ENCODE measurements around the gene G3BP2.
"Not testable (repeated sequence)": the region's sequence is repeated elsewhere in the genome, so short reads cannot be mapped to it uniquely, and the experiment has no call there.

Gene G3BP2

DNA sequence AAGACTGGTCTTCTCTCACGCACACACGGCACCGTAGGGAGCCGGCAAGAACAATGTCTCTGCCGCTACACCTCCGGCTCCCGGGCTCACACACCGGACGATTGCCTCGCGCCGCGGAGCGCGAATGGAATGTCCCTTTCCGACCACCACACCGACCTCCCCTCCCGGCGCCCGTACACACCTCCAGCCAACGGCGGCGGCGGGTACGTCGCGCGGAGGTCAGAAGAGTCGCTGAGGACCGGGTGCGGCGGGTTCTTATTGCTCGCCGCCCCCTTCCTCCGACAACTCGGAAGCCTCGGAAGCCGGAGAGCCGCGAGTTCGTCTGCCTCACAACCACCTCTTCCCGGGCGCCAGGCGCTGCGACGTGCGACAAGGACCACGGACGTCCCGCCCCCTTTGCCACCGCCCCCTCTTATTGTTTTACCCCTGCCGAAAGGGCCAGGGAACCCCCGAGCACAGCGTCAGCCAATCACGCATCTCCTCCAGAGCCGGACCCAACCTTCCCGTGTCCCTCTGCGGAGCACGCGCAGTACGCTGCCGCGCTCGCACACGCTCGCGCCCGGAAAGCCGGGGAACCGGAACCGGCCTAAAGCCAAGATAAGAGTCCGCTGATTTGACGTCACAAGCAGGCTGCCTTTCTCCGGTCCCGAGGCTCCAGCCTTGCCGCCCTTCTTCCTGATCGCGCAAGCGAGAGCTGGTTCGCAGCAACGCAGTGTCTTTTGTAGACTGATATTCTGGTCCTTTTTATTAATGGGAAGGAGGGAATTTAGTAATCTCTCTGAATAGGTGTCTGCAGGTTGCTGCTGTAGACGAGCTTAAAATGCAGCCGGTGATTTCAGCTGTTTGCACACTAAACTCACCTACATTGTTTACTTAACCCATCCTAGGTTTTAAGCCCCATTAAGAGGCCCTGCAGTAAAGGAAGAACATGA lies at the start of gene G3BP2:
G3BP2 (minus strand) TSS at position 385 of the 932 bp plus-strand sequence. CDS start 11,386 bp downstream, outside the sequence.
- peak; percentile 90 for DNase-seq

DNA sequence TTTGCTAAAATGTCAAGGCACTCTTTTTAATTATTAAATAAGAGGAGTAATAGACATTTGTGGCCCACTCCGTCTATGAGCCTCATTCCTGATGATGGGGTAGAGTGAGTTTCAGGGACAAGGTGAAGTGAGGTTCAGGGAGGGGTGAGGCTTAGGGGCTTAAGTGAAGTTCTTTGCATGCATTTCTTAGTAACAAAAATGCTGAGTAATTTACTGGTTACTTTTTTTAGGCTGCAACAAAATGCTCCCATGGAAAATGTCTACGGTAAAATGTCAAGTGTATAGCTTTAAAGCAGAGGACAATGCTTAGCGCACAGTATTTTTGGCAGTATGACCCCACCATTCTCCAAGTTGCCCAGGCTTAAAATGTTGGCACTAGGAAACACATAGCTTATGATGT lies 49.2 kb upstream of the G3BP2 start:
- DNase-seq = no peak

DNA sequence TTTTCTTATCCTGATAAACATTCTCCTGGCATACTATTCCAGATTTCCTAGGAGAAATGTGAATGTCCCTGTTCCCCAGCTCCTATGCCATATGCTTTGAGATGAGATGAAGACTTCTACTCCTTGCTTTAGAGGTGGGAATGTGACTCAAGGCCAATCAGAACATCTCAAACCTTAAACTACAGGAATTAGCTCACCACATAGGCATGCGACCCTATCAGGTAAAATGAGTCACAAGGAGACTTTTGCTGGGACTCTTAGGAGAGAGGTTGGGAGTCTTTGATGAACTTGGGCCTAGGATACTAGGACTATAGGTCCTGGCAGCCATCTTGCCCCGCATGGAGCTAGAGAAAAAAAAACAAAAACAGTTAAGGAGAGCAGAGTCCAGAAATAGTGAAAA lies 45.3 kb upstream of the G3BP2 start:
- no peak for DNase-seq

DNA sequence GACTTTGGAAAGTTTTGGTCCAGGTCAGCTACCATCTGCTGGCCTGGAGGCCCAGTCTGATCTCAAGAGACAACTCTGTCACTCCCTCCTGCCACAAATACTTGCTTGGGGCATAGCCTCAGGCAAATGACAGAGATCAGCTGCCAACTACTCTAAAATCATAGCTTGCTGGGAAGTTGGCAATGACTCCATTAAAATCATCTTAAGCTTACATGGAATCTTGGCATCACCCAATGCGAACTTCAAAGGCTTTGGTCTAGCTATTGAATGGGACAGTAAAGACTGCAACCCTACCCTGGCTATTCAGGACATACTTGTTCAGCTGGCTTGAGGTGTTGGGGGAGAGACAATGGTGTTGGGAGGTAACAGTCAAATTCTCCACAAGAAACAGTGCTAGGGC lies 44.2 kb upstream of the G3BP2 start:
- DNase-seq = no peak

DNA sequence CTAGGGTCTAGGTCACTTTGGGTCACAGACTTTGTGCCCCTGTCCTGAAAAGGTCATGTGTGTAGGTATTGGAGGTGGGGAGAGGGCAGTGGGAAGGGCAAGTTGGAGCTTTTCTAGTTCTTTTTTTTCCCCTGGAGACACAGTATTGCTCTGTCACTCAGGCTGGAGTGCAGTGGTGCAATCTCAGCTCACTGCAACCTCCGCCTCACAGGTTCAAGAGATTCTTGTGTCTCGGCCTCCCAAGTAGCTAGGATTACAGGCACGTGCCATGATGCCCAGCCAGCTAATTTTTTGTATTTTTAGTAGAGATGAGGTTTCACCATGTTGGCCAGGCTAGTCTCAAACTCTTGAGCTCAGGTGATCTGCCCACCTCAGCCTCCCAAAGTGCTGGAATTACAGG lies 42.8 kb upstream of the G3BP2 start:
- not testable (repeated sequence) for DNase-seq

DNA sequence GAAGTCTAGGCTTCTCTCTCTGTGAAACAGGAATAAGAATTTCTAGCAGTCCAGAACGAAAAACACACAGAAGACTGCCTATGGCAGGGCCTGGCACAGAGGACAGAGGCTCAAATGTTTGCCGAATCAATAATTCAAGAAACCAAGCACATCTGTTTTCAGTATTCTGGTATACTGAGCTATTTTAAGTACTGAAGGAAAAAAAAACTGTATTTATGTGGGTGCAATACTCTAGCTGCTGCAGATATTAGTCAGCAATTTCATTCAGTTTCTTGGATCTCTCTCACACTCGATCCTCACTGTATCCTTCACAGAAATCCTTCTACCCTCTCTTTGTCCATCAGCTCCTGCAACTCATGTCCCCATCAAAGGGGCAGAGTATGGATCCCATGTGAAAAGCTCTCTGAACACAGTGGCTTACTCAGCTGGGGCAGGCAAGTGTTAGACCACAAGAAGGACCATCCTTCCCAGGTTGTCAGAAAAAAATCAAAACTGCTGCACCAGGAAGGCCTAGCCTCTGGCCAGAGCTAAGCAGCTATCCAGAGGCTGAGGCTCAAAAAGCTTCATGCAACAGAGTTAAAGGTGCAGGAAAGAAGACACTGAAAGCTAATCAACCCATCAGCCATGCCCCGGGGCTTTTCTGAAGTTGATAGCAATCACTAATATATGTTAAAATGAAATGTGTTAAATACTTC lies 42.0 kb upstream of the G3BP2 start:
- peak; percentile 38 for DNase-seq

DNA sequence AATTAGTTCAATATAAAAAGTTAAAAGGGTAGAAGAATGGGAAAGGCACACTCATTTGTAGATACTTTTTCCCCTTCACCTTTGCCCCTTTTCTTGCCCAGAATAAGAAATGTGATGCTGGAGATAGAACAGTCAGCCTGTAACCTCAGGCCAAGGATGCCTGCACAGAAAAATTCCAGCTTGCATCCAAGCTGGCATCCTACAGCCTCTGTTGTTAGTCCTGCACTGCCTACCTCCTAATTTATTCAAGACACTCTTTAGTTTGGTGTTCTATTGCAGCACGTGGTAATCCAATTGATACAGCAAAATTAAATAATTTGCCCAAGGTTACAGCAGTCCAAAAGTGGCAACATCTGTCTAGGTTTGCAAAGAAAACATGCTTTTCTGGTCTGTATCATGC lies 41.5 kb upstream of the G3BP2 start:
- DNase-seq = no peak

DNA sequence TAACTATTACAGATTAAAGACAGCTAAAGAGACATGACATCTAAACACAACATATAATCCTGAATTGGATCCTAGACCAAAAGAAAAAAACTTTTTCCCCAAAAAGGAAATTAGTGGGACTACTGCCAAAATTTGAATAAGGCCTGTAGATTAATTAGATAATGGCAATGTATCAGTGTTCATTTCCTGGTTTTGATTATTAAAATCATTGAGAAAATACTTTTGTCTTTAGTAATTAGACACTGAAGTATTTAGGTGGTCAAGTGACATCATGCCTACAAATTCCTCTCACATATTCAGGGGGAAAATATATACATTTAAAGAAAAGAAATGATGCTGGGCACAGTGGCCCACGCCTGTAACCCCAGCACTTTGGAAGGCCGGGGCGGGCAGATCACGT lies 40.8 kb upstream of the G3BP2 start:
- DNase-seq = no peak

DNA sequence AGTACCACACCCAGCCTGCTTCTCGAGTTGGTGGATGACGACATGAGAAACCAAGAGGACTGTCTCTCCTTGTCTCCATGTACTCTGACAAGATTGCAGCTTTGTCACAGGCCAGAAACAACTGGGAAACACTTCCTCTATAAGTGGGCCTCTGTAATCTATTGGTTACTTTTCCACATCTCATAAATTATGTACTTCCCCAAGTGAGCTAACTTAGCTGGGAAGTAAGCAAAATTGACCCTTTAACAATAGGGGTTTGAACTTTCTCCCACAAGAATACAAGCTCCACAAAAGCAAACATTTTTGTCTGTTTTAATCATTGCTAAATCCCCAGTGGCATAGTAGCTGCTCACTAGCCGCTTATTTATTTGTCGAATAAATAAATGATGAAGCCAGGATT lies 37.0 kb upstream of the G3BP2 start:
- DNase-seq = no peak

DNA sequence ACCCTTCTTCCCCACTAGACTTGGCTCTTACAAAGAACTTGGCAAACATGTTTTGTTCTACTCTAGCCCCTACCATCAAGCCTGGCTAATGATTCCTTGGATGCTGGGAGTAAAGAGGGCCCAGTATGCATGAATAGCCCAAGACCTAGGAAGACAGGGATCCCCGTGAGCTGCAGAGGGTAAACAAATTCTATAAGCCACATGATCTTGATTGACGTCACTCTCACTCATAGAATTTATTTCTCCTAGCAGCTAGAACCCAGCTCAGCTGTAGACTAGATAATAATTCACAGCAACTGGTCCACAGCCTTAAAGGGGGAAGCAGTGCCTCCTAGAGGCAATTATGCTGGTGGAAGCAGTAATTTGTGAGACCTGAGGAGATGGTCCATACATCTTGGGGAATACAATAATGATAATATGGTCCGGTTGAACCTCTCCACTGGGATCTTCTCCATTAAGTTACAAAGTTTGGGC lies 35.0 kb upstream of the G3BP2 start:
- DNase-seq = no peak

DNA sequence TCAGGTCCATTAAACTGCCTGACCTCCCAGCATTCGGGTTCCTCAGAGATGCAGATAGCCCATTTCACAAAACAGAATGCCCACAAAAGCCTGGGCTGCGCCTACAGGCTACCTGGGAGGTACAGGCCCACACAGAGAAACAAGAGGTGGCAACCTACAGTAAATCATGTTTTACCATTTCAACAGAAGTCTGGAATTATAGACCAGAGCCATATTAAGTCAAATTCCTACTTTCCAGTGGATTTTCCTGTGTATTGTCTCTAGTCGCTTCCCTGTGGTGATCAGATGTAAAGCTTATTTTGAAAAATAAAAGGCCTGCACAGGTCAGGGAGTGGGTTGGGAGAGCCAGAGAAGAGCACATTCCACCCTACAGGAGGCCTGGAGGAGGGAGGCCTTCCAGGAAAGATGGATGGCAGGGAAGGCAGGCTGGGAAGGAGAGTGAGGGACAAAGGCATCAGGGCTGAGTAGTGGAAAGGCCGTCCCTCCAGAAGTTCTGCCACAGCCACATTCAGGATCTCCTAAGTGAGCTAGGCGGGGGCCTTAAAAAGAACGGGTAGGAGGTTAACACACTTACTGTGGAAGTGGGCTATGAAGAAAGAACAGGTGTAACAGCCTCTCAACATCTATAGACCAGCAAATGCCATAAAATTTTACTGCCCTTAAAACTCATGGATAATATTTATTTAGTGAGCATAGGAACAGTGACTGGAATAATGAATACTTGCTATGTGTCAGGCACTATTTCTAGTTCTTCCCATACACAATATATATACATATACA lies 32.2 kb upstream of the G3BP2 start:
- DNase-seq = no peak

DNA sequence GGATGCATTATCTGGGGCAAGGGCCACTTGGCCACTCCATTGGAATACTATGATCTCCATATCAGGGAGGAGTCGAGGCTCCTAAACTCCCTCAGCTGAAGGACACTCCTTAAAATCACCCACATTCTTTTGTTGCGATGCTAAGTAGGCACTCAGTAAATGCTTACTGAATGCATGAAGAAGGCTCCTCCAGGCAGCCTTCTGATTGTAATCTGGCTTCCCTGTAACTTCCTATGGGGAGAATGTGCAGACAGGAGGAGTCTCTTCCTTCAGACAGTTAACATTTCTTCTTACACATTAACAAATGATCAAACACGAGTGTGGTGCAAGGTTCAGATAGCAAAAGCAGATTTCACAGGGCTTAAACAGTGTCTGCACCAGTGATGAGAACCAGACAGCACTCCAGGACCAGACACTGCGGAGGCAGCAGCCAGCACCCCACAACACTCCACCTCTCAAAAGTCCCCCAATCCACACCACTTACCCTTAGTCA lies 29.8 kb upstream of the G3BP2 start:
- DNase-seq = no peak

DNA sequence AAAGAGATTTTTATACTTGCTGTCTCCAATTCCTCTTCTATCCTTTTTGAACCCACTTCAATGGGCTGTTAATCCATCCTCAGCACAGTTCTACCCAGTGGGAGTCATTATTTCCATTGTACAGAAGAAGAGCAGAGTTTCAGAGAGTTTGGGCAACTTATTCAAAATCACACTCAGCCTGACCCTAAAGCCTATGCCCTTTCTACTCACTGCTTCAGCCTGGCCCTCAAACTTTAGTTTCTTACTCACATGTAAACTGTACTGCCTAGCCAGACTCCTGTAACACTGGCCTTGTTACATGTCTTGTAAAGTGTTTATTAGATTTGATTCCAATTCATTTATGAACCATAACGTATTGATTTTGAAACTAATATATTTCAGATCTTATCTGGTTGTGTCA lies 26.1 kb upstream of the G3BP2 start:
- no peak for DNase-seq

DNA sequence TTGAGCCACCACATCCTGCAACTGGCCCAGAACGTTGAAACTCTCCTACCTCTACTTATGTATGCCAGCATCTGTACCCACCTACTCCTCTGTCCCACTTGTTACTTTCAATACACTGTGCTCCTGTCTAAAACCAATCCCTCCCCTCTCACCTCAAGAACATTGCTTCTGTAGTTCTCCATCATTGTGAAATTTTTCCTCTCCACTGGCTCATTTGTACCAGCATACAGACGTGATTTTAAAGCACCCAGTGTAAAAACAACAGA lies 25.7 kb upstream of the G3BP2 start:
- no peak for DNase-seq

DNA sequence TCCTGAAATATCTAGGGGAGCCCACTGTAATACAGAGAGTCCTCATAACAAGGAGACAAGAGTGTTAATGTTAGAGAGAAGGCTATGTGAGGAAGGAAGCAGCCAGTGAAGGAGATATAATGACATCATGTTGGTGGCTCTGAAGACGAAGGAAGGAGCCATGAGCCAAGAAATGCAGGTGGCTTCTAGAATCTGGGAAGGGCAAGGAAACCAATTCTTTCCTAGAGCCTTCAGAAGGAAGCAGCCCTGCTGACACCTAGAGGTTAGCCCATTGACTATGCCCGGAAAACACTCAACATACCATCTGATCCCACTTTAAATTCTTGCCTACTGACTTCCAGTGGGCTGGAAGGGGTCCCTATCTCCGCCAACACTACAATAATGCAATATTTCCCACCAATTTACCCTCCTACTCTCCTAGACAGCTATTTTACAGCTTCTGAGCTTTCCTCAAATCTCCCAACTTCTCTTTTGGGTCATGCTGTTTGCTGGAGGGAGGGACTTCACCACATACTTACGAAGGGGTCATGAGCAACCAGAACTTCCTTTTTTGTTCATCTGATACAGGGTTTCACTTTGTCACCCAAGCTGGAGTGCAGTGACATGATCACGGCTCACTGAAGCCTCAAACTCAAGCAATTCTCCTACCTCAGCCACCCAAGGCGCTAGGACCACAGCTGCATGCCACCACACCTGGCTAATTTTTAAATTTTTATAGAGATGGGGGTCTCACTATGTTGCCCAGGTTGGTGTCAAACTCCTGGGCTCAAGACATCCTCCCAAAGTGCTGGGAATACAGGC lies 25.2 kb upstream of the G3BP2 start:
- no peak for DNase-seq

DNA sequence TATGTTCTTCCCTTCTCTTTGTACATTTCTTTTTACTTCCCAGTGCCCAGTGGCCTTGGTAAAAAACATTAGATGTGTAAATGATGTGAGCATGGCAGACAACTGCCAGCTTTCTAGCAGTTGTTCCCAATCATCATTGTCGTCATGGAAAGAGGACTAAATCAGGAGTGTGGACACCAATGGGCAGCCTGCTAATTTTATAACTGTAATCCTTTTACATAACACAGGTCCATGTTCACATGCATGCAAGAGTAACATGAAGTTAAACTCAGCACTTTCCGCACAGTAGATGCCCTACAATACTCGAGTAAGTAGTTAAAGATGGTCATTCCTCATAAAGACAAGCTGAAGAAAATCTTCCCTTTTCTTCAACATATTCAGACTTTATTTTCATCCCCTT lies 23.4 kb upstream of the G3BP2 start:
- DNase-seq = no peak

DNA sequence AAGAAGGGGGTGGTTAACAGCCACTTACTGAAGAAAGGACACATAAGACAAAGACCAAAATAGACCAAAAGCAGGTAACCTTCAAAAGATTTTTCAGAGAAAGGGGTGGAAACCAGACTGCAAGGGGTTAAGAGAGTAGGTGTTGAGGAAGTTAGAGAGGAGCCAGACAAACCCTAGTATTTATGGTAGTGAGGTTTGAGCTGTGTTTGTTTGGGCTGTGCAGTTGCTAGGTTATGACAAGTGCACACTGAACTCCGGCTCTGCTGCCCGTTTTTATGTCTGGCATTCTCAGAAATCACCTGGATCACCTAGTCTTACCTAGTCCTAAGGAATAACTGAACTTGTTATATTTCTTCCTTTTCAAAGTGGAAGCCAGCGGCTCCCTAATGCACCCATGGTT lies 22.9 kb upstream of the G3BP2 start:
- no peak for DNase-seq

DNA sequence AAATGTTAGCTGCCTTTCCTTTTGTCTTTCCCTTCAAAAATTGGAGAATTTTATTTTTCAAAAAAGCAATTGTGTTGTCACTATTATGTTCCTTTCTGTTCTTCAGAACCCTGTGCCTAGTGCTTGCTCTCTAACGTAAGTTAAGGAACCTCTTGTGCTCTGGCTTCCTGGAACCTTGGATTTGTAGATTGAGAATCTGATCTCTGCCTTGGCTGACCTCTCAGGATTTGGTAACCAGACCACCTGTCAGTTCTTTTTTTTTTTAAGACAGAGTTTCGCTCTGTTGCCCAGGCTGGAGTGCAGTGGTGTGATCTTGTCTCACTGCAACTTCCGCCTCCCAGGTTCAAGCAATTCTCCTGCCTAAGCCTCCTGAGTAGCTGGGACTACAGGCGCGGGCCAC lies 18.9 kb upstream of the G3BP2 start:
- DNase-seq = not testable (repeated sequence)

DNA sequence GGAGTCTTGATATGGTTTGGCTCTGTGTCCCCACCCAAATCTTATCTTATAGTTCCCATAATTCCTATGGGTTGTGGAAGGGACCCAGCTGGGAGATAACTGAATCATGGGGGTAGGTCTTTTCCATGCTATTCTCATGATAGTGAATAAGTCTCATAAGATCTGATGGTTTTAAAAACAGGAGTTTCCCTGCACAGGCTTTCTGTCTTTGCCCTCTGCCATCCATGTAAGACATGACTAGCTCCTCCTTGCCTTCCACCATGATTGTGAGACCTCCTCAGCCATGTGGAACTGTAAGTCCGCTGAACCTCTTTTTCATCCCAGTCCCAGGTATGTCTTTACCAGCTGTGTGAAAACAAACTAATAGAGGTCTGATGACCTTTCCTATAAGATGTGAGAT lies 13.9 kb upstream of the G3BP2 start:
- not testable (repeated sequence) for DNase-seq

DNA sequence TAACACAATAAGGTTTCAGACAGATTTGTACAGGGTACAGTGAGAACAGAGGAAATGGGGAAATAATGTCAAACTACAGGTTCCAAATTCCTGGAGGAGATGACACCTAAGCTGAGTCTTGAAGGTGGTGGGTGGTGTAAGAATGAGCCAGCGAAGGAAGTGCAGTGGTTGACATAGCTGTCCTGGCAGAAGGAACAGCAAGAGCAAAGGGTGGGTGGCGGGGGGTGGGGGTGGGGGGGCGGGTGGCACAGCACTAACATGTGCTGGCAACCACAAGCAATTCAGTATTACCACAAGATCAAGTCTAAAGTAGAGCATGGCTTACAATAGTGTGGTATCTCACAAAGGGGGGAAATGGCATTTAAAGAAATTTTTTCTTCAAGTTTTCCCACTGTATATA lies 13.1 kb upstream of the G3BP2 start:
- DNase-seq = no peak

DNA sequence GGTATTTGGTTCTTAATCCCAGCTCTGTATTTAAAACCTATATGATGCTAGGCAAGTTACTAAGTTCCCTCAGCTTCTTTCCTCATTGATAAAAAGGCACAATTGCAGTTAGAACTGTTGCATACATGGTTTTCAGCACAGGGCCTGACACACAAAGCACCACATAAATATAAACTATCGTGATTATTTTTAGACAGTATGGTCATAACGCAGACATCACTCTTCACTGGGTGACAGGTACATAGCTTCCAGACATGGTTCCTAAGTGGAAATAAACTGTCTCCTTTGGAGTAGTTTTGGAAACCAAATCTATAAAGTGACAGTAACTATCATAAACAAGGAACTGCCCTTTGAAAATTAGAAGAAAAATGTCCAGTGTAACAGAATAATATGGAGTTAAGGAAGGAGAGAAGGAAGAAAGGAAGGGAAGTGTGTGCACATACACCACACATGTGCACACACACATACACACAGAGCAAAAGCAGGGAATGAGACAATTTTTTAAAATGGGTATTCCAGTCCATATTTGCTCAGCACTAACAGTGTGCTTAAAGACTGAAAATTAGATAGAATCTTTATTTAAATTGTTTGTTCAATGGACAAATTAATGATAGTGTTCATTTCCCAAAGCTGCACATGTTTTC lies 12.5 kb upstream of the G3BP2 start:
- DNase-seq = no peak

Data from HCEC 1CT (cell line).